DOHH2 (cell line): Measurements from ENCODE around the gene PRKCE.

Source experiments
- CTCF ChIP-seq: fragments of 200-600 bp; sonication (generic); IDR thresholded peaks from one replicate; pipeline ENCODE4 v1.5.1; 2014; ENCODE audit warnings: antibody characterized with exemption, mild to moderate bottlenecking, low read depth, low read length; ENCODE audit not compliant: poor library complexity, severe bottlenecking
- EZH2phosphoT487 ChIP-seq: fragments of 200-600 bp; sonication (generic); IDR thresholded peaks from 2 replicates; pipeline ENCODE4 v1.6.1; 2017; ENCODE audit warnings: borderline replicate concordance, mild to moderate bottlenecking, antibody characterized with exemption, low read length, moderate library complexity, mixed read lengths

GRCh38 chr2:46114996-46115395 is 463.5 kb downstream of the PRKCE start:
- TF ChIP-seq CTCF (no peak), EZH2phosphoT487 (no peak)
